Measurements from ENCODE around the gene HERPUD1.

- TF ChIP-seq NFYC (CRISPR knock-in tag; IDR thresholded peaks at IDR 0.05) (no peak), POLR2A (IDR thresholded peaks at IDR 0.05; ENCODE audit: insufficient read depth in 1 of 2, low read depth in 2 of 2, low read length in 2 of 2) (no peak), BRD4 (CRISPR knock-in tag; IDR thresholded peaks at IDR 0.05) (no peak), HDAC1 (CRISPR knock-in tag; IDR thresholded peaks at IDR 0.05) (no peak), ZNF124 (CRISPR knock-in tag; IDR thresholded peaks at IDR 0.05) (no peak), MXI1 (IDR thresholded peaks at IDR 0.05; ENCODE audit: borderline replicate concordance, low read depth, low read length) (no peak)
These were observed 18.5 kb downstream of the HERPUD1 start for GRCh38 chr16:56950455-56950854.
